Kidney glomerular epithelial cell (primary cell): Measurements from ENCODE around the gene CPD.
"Not testable (repeated sequence)": the region's sequence is repeated elsewhere in the genome, so short reads cannot be mapped to it uniquely, and the experiment has no call there.

Experiments used
- DNase-seq: peaks from one replicate; lab custom pipeline; 2025; lab: John Stamatoyannopoulos, UW

CPD gene

GRCh38 chr17:30388321-30389179 is 9.8 kb downstream of the CPD start:
- DNase-seq: no peak

- DNase-seq: no peak
These were observed 11.1 kb downstream of the CPD start for GRCh38 chr17:30389756-30390300.

GRCh38 chr17:30391534-30391933 is 12.8 kb downstream of the CPD start:
- DNase-seq: no peak

- DNase-seq: no peak
These were observed 14.8 kb downstream of the CPD start for GRCh38 chr17:30393491-30393890.

- DNase-seq: no peak
These were observed 15.5 kb downstream of the CPD start for GRCh38 chr17:30393911-30394867.

- DNase-seq: no peak
These were observed 16.8 kb downstream of the CPD start for GRCh38 chr17:30395398-30396022.

- no peak for DNase-seq
These were observed 17.4 kb downstream of the CPD start for GRCh38 chr17:30396129-30396528.

- DNase-seq: no peak
These were observed 17.9 kb downstream of the CPD start for GRCh38 chr17:30396612-30397011.

- DNase-seq: no peak
These were observed 19.8 kb downstream of the CPD start for GRCh38 chr17:30398328-30399041.

- no peak for DNase-seq
These were observed 22.4 kb downstream of the CPD start for GRCh38 chr17:30401097-30401496.

- DNase-seq: no peak
These were observed 26.4 kb downstream of the CPD start for GRCh38 chr17:30405161-30405560.

GRCh38 chr17:30410627-30411026 is 31.9 kb downstream of the CPD start:
- not testable (repeated sequence) for DNase-seq

- not testable (repeated sequence) for DNase-seq
These were observed 33.3 kb downstream of the CPD start for GRCh38 chr17:30412008-30412496.

GRCh38 chr17:30413109-30413508 is 34.4 kb downstream of the CPD start:
- no peak for DNase-seq

- no peak for DNase-seq
These were observed 35.8 kb downstream of the CPD start for GRCh38 chr17:30414486-30414885.

GRCh38 chr17:30415491-30415890 is 36.8 kb downstream of the CPD start:
- no peak for DNase-seq

- DNase-seq: not testable (repeated sequence)
These were observed 39.3 kb downstream of the CPD start for GRCh38 chr17:30418070-30418469.

- no peak for DNase-seq
These were observed 42.9 kb downstream of the CPD start for GRCh38 chr17:30421592-30421991.

- DNase-seq: no peak
These were observed 43.4 kb downstream of the CPD start for GRCh38 chr17:30422171-30422570.

GRCh38 chr17:30424471-30424870 is 45.7 kb downstream of the CPD start:
- no peak for DNase-seq

- no peak for DNase-seq
These were observed 47.6 kb downstream of the CPD start for GRCh38 chr17:30426292-30426691.
